HG02938 (cell line): ENCODE results near the gene DPYSL5.
"Not testable (repeated sequence)": the region's sequence is repeated elsewhere in the genome, so short reads cannot be mapped to it uniquely, and the experiment has no call there.

Experiments used
- ATAC-seq: cut with Tn5 transposase; IDR thresholded peaks from one replicate; pipeline ENCODE4 v1.9.1; 2021; ENCODE audit warnings: mild to moderate bottlenecking, moderate library complexity; ENCODE audit not compliant: unreplicated experiment

DPYSL5 gene

GRCh38 chr2:26847655-26848335 lies at the start of gene DPYSL5:
TSS of gene DPYSL5 (plus strand) at chr2:26848132. CDS start at chr2:26898500, 50,368 bp downstream.
- no peak for ATAC-seq

- no peak for ATAC-seq
Measured at GRCh38 chr2:26801328-26801727, 46.6 kb upstream of the DPYSL5 start.

GRCh38 chr2:26801796-26802195 lies 46.1 kb upstream of the DPYSL5 start:
- no peak for ATAC-seq

GRCh38 chr2:26805241-26805676 lies 42.7 kb upstream of the DPYSL5 start:
- no peak for ATAC-seq

GRCh38 chr2:26807788-26808460 lies 40.0 kb upstream of the DPYSL5 start:
- no peak for ATAC-seq

GRCh38 chr2:26809211-26809610 lies 38.7 kb upstream of the DPYSL5 start:
- ATAC-seq: no peak

GRCh38 chr2:26809876-26810577 lies 37.9 kb upstream of the DPYSL5 start:
- ATAC-seq: no peak

GRCh38 chr2:26811261-26811660 lies 36.7 kb upstream of the DPYSL5 start:
- ATAC-seq: no peak

GRCh38 chr2:26811791-26812694 lies 35.9 kb upstream of the DPYSL5 start:
- ATAC-seq: no peak

GRCh38 chr2:26812731-26813130 lies 35.2 kb upstream of the DPYSL5 start:
- ATAC-seq: no peak

GRCh38 chr2:26814072-26814765 lies 33.7 kb upstream of the DPYSL5 start:
- not testable (repeated sequence) for ATAC-seq

GRCh38 chr2:26816893-26817292 lies 31.0 kb upstream of the DPYSL5 start:
- ATAC-seq: no peak

GRCh38 chr2:26818255-26818654 lies 29.7 kb upstream of the DPYSL5 start:
- ATAC-seq: no peak

- ATAC-seq: no peak
Measured at GRCh38 chr2:26818972-26819371, 29.0 kb upstream of the DPYSL5 start.

- no peak for ATAC-seq
Measured at GRCh38 chr2:26820932-26821331, 27.0 kb upstream of the DPYSL5 start.

- no peak for ATAC-seq
Measured at GRCh38 chr2:26822877-26823276, 25.1 kb upstream of the DPYSL5 start.

GRCh38 chr2:26838121-26838906 lies 9.6 kb upstream of the DPYSL5 start:
- ATAC-seq: no peak

GRCh38 chr2:26840937-26841610 lies 6.9 kb upstream of the DPYSL5 start:
- ATAC-seq: no peak

- ATAC-seq: no peak
Measured at GRCh38 chr2:26843041-26843440, 4.9 kb upstream of the DPYSL5 start.
